ENCODE results near the gene L3MBTL4.

DNA sequence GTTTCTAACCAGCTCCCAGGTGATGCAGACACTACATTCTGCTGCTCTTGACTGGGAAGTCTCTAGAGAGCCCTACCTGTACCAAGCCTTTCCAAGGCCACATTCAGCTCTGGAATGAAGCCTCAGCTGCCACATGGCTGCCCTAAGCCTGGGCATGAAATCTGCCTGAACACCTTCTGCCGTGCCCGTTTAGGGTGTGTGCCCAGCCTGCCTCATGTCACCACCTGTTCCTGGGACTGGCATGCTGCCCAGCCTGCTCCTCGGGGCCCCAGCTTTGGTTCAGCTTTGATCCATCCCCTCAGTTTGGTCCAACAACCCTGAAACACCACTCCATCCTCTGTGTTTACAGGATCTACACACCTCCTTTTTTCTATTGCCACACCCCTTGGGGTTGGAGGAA is 210.9 kb downstream of the L3MBTL4 start:
- TF ChIP-seq EP300 (IDR thresholded peaks at IDR 0.05) (no peak), POLR2A (IDR thresholded peaks at IDR 0.05) (no peak)
- TF ChIP-seq, protein P1, sequence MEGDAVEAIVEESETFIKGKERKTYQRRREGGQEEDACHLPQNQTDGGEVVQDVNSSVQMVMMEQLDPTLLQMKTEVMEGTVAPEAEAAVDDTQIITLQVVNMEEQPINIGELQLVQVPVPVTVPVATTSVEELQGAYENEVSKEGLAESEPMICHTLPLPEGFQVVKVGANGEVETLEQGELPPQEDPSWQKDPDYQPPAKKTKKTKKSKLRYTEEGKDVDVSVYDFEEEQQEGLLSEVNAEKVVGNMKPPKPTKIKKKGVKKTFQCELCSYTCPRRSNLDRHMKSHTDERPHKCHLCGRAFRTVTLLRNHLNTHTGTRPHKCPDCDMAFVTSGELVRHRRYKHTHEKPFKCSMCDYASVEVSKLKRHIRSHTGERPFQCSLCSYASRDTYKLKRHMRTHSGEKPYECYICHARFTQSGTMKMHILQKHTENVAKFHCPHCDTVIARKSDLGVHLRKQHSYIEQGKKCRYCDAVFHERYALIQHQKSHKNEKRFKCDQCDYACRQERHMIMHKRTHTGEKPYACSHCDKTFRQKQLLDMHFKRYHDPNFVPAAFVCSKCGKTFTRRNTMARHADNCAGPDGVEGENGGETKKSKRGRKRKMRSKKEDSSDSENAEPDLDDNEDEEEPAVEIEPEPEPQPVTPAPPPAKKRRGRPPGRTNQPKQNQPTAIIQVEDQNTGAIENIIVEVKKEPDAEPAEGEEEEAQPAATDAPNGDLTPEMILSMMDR (IDR thresholded peaks at IDR 0.05): no peak

All from sigmoid colon (tissue), 4 donors.